Prostate gland (tissue), 2 donors: ENCODE results near the gene HS3ST6.

Experiments
- CTCF ChIP-seq, 4 experiments: fragments of 200-600 bp in 2 of 4; fragments of 450-650 bp in 2 of 4; sonication (generic) in 2 of 4; IDR thresholded peaks; 1 replicate in 3 of 4; 2 replicates in 1 of 4; pipeline ENCODE4 v1.5.1; 2016 to 2019; ENCODE audit warnings: antibody characterized with exemption in 4 of 4, mild to moderate bottlenecking in 2 of 4, moderate library complexity in 2 of 4
- POLR2A ChIP-seq: fragments of 450-650 bp; IDR thresholded peaks from one replicate; pipeline ENCODE4 v1.6.1; 2016; ENCODE audit warnings: antibody characterized with exemption, mild to moderate bottlenecking
- POLR2AphosphoS5 ChIP-seq: sonication (generic); formaldehyde crosslinking; IDR thresholded peaks from one replicate; pipeline ENCODE4 v1.6.1; 2017; ENCODE audit warnings: antibody characterized with exemption

GRCh38 chr16:1946495-1947368 lies 28.5 kb upstream of the HS3ST6 start:
- no peak for TF ChIP-seq CTCF (IDR thresholded peaks at IDR 0.05)
- TF ChIP-seq POLR2AphosphoS5 = no peak
- no peak for TF ChIP-seq POLR2A
